Progenitor cell of endocrine pancreas (in vitro differentiated cells): ENCODE measurements around the gene ADGRV1. TPM values are rescaled to one million over a fixed set of nuclear protein-coding genes. Genes with fewer than 3 reads are reported as not detected.

Experiments used
- DNase-seq: peaks from one replicate; pipeline ENCODE4 v3.0.0; 2021; ENCODE audit warnings: low spot score; ENCODE audit not compliant: unreplicated experiment
- H3K27ac Mint-ChIP-seq: 2 replicates; pipeline ENCODE4 v1.8.0; 2021; ENCODE audit warnings: mild to moderate bottlenecking, moderate library complexity, mixed read lengths
- H3K27me3 Mint-ChIP-seq: 2 replicates; pipeline ENCODE4 v1.8.0; 2021; ENCODE audit warnings: mixed read lengths
- H3K36me3 Mint-ChIP-seq: 2 replicates; pipeline ENCODE4 v1.8.0; 2022; ENCODE audit warnings: mixed read lengths; ENCODE audit not compliant: insufficient read depth
- H3K4me1 Mint-ChIP-seq: 2 replicates; pipeline ENCODE4 v1.8.0; 2021; ENCODE audit warnings: low read depth, mixed read lengths
- H3K4me3 Mint-ChIP-seq: 2 replicates; pipeline ENCODE4 v1.8.0; 2021; ENCODE audit warnings: low read depth, mild to moderate bottlenecking, moderate library complexity, mixed read lengths
- H3K9me3 Mint-ChIP-seq: 2 replicates; pipeline ENCODE4 v1.8.0; 2021; ENCODE audit warnings: low read depth, mixed read lengths
- CTCF ChIP-seq: fragments of 200-600 bp; sonication (generic); IDR thresholded peaks from one replicate; pipeline ENCODE4 v1.5.0; 2021; ENCODE audit warnings: antibody characterized with exemption, mild to moderate bottlenecking; ENCODE audit not compliant: unreplicated experiment
- total RNA-seq: library from RNA; stranded (reverse); gene quantifications from 2 replicates; pipeline ENCODE4 v1.2.1, GENCODE V29; 2021

The ADGRV1 gene
- total RNA-seq, 1 donor from 2014 or later = 82.3 TPM

GRCh38 chr5:91119981-91120850, 561.6 kb downstream of the ADGRV1 start:
- no peaks in the 10 kb centered on the region for H3K27me3 Mint-ChIP-seq
- no peak overlapping the region for H3K4me3 Mint-ChIP-seq
- no peak for DNase-seq
- peak overlapping the region; percentile 90 for H3K27ac Mint-ChIP-seq
- no peaks in the 10 kb centered on the region for H3K36me3 Mint-ChIP-seq
- TF ChIP-seq CTCF = no peak
- peaks cover 10% of the 10 kb centered on the region for H3K4me1 Mint-ChIP-seq
- no peaks in the 10 kb centered on the region for H3K9me3 Mint-ChIP-seq

- H3K27ac Mint-ChIP-seq = no peak overlapping the region
Observed at GRCh38 chr5:91121347-91121993, 562.9 kb downstream of the ADGRV1 start.

GRCh38 chr5:91122651-91123050, 564.1 kb downstream of the ADGRV1 start:
- no peak for TF ChIP-seq CTCF
- no peak overlapping the region for H3K4me3 Mint-ChIP-seq
- no peaks in the 10 kb centered on the region for H3K27me3 Mint-ChIP-seq
- H3K36me3 Mint-ChIP-seq = no peaks in the 10 kb centered on the region
- H3K9me3 Mint-ChIP-seq = no peaks in the 10 kb centered on the region
- H3K27ac Mint-ChIP-seq = no peak overlapping the region
- no peak for DNase-seq
- H3K4me1 Mint-ChIP-seq = peaks cover 10% of the 10 kb centered on the region

More at GRCh38 chr5:91121347-91121993, 562.9 kb downstream of the ADGRV1 start:
- no peaks in the 10 kb centered on the region for H3K27me3 Mint-ChIP-seq
- no peaks in the 10 kb centered on the region for H3K36me3 Mint-ChIP-seq
- peaks cover 10% of the 10 kb centered on the region for H3K4me1 Mint-ChIP-seq
- H3K9me3 Mint-ChIP-seq = no peaks in the 10 kb centered on the region
- no peak for DNase-seq
- TF ChIP-seq CTCF = no peak
- H3K4me3 Mint-ChIP-seq = no peak overlapping the region

- no peak for DNase-seq
- no peak overlapping the region for H3K4me3 Mint-ChIP-seq
- peaks cover 12% of the 10 kb centered on the region for H3K4me1 Mint-ChIP-seq
- TF ChIP-seq CTCF = no peak
- H3K9me3 Mint-ChIP-seq = no peaks in the 10 kb centered on the region
- H3K36me3 Mint-ChIP-seq = no peaks in the 10 kb centered on the region
- no peaks in the 10 kb centered on the region for H3K27me3 Mint-ChIP-seq
- no peak overlapping the region for H3K27ac Mint-ChIP-seq
Observed at GRCh38 chr5:91123291-91123690, 564.7 kb downstream of the ADGRV1 start.

GRCh38 chr5:91123901-91124300, 565.3 kb downstream of the ADGRV1 start:
- no peaks in the 10 kb centered on the region for H3K9me3 Mint-ChIP-seq
- no peak for DNase-seq
- H3K4me3 Mint-ChIP-seq = no peak overlapping the region
- H3K4me1 Mint-ChIP-seq = peaks cover 15% of the 10 kb centered on the region
- TF ChIP-seq CTCF = no peak
- H3K36me3 Mint-ChIP-seq = no peaks in the 10 kb centered on the region
- H3K27me3 Mint-ChIP-seq = no peaks in the 10 kb centered on the region
- no peak overlapping the region for H3K27ac Mint-ChIP-seq
